ENCODE data around the gene CRMP1.

The CRMP1 gene

GRCh38 chr4:5893004-5893580, at the start of gene CRMP1:
CRMP1 (minus strand) TSS chr4:5893086; CDS start chr4:5892969, 117 bp downstream.
- no peak for DNase-seq (ENCODE audit: low read depth, low spot score)

GRCh38 chr4:5941601-5942000, 48.7 kb upstream of the CRMP1 start:
- no peak for DNase-seq (ENCODE audit: low read depth, low spot score)

GRCh38 chr4:5940470-5941203, 47.8 kb upstream of the CRMP1 start:
- DNase-seq (ENCODE audit: low read depth, low spot score), result no peak

- no peak for DNase-seq (ENCODE audit: low read depth, low spot score)
These were observed 41.3 kb upstream of the CRMP1 start for GRCh38 chr4:5933996-5934831.

GRCh38 chr4:5933116-5933515, 40.2 kb upstream of the CRMP1 start:
- DNase-seq (ENCODE audit: low read depth, low spot score), result no peak

- no peak for DNase-seq (ENCODE audit: low read depth, low spot score)
These were observed 39.2 kb upstream of the CRMP1 start for GRCh38 chr4:5932035-5932568.

- no peak for DNase-seq (ENCODE audit: low read depth, low spot score)
These were observed 38.6 kb upstream of the CRMP1 start for GRCh38 chr4:5931526-5931925.

- no peak for DNase-seq (ENCODE audit: low read depth, low spot score)
These were observed 38.0 kb upstream of the CRMP1 start for GRCh38 chr4:5930876-5931275.

- no peak for DNase-seq (ENCODE audit: low read depth, low spot score)
These were observed 37.6 kb upstream of the CRMP1 start for GRCh38 chr4:5930456-5930855.

GRCh38 chr4:5928844-5929420, 36.0 kb upstream of the CRMP1 start:
- DNase-seq (ENCODE audit: low read depth, low spot score), result no peak

- DNase-seq (ENCODE audit: low read depth, low spot score), result no peak
These were observed 35.4 kb upstream of the CRMP1 start for GRCh38 chr4:5928274-5928673.

- DNase-seq (ENCODE audit: low read depth, low spot score), result no peak
These were observed 34.9 kb upstream of the CRMP1 start for GRCh38 chr4:5927747-5928146.

GRCh38 chr4:5927116-5927515, 34.2 kb upstream of the CRMP1 start:
- no peak for DNase-seq (ENCODE audit: low read depth, low spot score)

- DNase-seq (ENCODE audit: low read depth, low spot score), result no peak
These were observed 33.7 kb upstream of the CRMP1 start for GRCh38 chr4:5926598-5926997.

GRCh38 chr4:5925419-5926200, 32.7 kb upstream of the CRMP1 start:
- no peak for DNase-seq (ENCODE audit: low read depth, low spot score)

GRCh38 chr4:5924461-5925125, 31.7 kb upstream of the CRMP1 start:
- DNase-seq (ENCODE audit: low read depth, low spot score), result no peak

GRCh38 chr4:5923376-5923775, 30.5 kb upstream of the CRMP1 start:
- no peak for DNase-seq (ENCODE audit: low read depth, low spot score)

- no peak for DNase-seq (ENCODE audit: low read depth, low spot score)
These were observed 29.7 kb upstream of the CRMP1 start for GRCh38 chr4:5922556-5922955.

GRCh38 chr4:5921981-5922380, 29.1 kb upstream of the CRMP1 start:
- DNase-seq (ENCODE audit: low read depth, low spot score), result no peak

GRCh38 chr4:5921101-5921980, 28.5 kb upstream of the CRMP1 start:
- DNase-seq (ENCODE audit: low read depth, low spot score), result no peak

Measured in brain pericyte (primary cell).